ENCODE results near the gene TMCC1. TPM values are rescaled to one million over a fixed set of nuclear protein-coding genes. Genes with fewer than 3 reads are reported as not detected.
"Not testable (repeated sequence)": the region's sequence is repeated elsewhere in the genome, so short reads cannot be mapped to it uniquely, and the experiment has no call there.

Gene TMCC1
- polyA plus RNA-seq (2012; ENCODE audit: insufficient read depth, insufficient read length) = 11.2 TPM

GRCh38 chr3:129893581-129894070 is at the start of gene TMCC1:
TSS of gene TMCC1 (minus strand) at chr3:129893711.
- H3K4me3 ChIP-seq (ENCODE audit: low read length) = peak within 1 kb of the TSS; percentile 85
- peak; percentile 82 for DNase-seq (ENCODE audit: low read depth, low spot score)

- no peak for DNase-seq (ENCODE audit: low read depth, low spot score)
- no peak overlapping the region for H3K4me3 ChIP-seq (ENCODE audit: low read length)
These were observed 49.5 kb upstream of the TMCC1 start for GRCh38 chr3:129943020-129943419.

- DNase-seq (ENCODE audit: low read depth, low spot score) = peak; percentile 10
- H3K4me3 ChIP-seq (ENCODE audit: low read length) = no peak overlapping the region
These were observed 48.8 kb upstream of the TMCC1 start for GRCh38 chr3:129942296-129942695.

- DNase-seq (ENCODE audit: low read depth, low spot score) = no peak
- no peak overlapping the region for H3K4me3 ChIP-seq (ENCODE audit: low read length)
These were observed 46.6 kb upstream of the TMCC1 start for GRCh38 chr3:129940086-129940485.

- no peak for DNase-seq (ENCODE audit: low read depth, low spot score)
- H3K4me3 ChIP-seq (ENCODE audit: low read length) = no peak overlapping the region
These were observed 44.8 kb upstream of the TMCC1 start for GRCh38 chr3:129938140-129938930.

GRCh38 chr3:129937717-129938116 is 44.2 kb upstream of the TMCC1 start:
- no peak for DNase-seq (ENCODE audit: low read depth, low spot score)
- H3K4me3 ChIP-seq (ENCODE audit: low read length) = no peak overlapping the region

GRCh38 chr3:129936757-129937156 is 43.2 kb upstream of the TMCC1 start:
- DNase-seq (ENCODE audit: low read depth, low spot score) = no peak
- H3K4me3 ChIP-seq (ENCODE audit: low read length) = no peak overlapping the region

GRCh38 chr3:129934234-129935123 is 41.0 kb upstream of the TMCC1 start:
- peak; percentile 8 for DNase-seq (ENCODE audit: low read depth, low spot score)
- H3K4me3 ChIP-seq (ENCODE audit: low read length) = no peak overlapping the region

GRCh38 chr3:129933471-129933870 is 40.0 kb upstream of the TMCC1 start:
- no peak overlapping the region for H3K4me3 ChIP-seq (ENCODE audit: low read length)
- no peak for DNase-seq (ENCODE audit: low read depth, low spot score)

GRCh38 chr3:129929383-129929782 is 35.9 kb upstream of the TMCC1 start:
- H3K4me3 ChIP-seq (ENCODE audit: low read length) = no peak overlapping the region
- no peak for DNase-seq (ENCODE audit: low read depth, low spot score)

- H3K4me3 ChIP-seq (ENCODE audit: low read length) = no peak overlapping the region
- no peak for DNase-seq (ENCODE audit: low read depth, low spot score)
These were observed 33.6 kb upstream of the TMCC1 start for GRCh38 chr3:129927072-129927471.

- DNase-seq (ENCODE audit: low read depth, low spot score) = no peak
- no peak overlapping the region for H3K4me3 ChIP-seq (ENCODE audit: low read length)
These were observed 26.3 kb upstream of the TMCC1 start for GRCh38 chr3:129919806-129920205.

- H3K4me3 ChIP-seq (ENCODE audit: low read length) = no peak overlapping the region
- no peak for DNase-seq (ENCODE audit: low read depth, low spot score)
These were observed 25.8 kb upstream of the TMCC1 start for GRCh38 chr3:129919357-129919756.

- no peak for DNase-seq (ENCODE audit: low read depth, low spot score)
- H3K4me3 ChIP-seq (ENCODE audit: low read length) = no peak overlapping the region
These were observed 24.9 kb upstream of the TMCC1 start for GRCh38 chr3:129918461-129918860.

GRCh38 chr3:129917423-129918007 is 24.0 kb upstream of the TMCC1 start:
- H3K4me3 ChIP-seq (ENCODE audit: low read length) = no peak overlapping the region
- no peak for DNase-seq (ENCODE audit: low read depth, low spot score)

- H3K4me3 ChIP-seq (ENCODE audit: low read length) = no peak overlapping the region
- no peak for DNase-seq (ENCODE audit: low read depth, low spot score)
These were observed 20.1 kb upstream of the TMCC1 start for GRCh38 chr3:129913618-129914017.

GRCh38 chr3:129911261-129911861 is 17.9 kb upstream of the TMCC1 start:
- no peak for DNase-seq (ENCODE audit: low read depth, low spot score)
- H3K4me3 ChIP-seq (ENCODE audit: low read length) = no peak overlapping the region

GRCh38 chr3:129909235-129909634 is 15.7 kb upstream of the TMCC1 start:
- not testable (repeated sequence) for DNase-seq (ENCODE audit: low read depth, low spot score); H3K4me3 ChIP-seq (ENCODE audit: low read length)

GRCh38 chr3:129908417-129908816 is 14.9 kb upstream of the TMCC1 start:
- no peak for DNase-seq (ENCODE audit: low read depth, low spot score)
- no peak overlapping the region for H3K4me3 ChIP-seq (ENCODE audit: low read length)

All from Jurkat, Clone E6-1 (cell line).